ENCODE data around the gene PSAPL1. TPM values are rescaled to one million over a fixed set of nuclear protein-coding genes. Genes with fewer than 3 reads are reported as not detected.

PSAPL1 gene
- total RNA-seq, 1 experiment from 2014 or later: not detected

- peaks cover 3% of the 10 kb centered on the region for H3K27me3 ChIP-seq (replicated peaks; ENCODE audit: insufficient read depth, low read depth, low read length, poor library complexity)
- intact Hi-C loops (cut with micrococcal nuclease; ENCODE audit: unreplicated experiment): no loop called here
- H3K4me3 ChIP-seq (ENCODE audit: low read depth, low read length, poor library complexity, severe bottlenecking): no peak overlapping the region
- H3K4me1 ChIP-seq (ENCODE audit: insufficient read depth, low read length, poor library complexity, severe bottlenecking): no peaks in the 10 kb centered on the region
- H3K9me3 ChIP-seq (ENCODE audit: low read depth, low read length, poor library complexity, severe bottlenecking): no peaks in the 10 kb centered on the region
- DNase-seq (ENCODE audit: low spot score): no peak
- no peaks in the 10 kb centered on the region for H3K36me3 ChIP-seq (ENCODE audit: insufficient read depth, low read length, poor library complexity, severe bottlenecking)
- H3K27ac ChIP-seq (ENCODE audit: low read depth, low read length, poor library complexity, severe bottlenecking): no peak overlapping the region
- CTCF ChIA-PET: no interaction called here
- BruUV-seq (replicated peaks): no TSS peak
- POLR2A ChIA-PET (ENCODE audit: low non-redundant PET): no interaction called here
- no peak for TF ChIP-seq EZH2 (IDR thresholded peaks at IDR 0.05; ENCODE audit: borderline replicate concordance, low read depth, low read length, poor library complexity, severe bottlenecking)
- TF ChIP-seq CTCF (conservative IDR thresholded peaks at IDR 0.05; ENCODE audit: low read depth, low read length): no peak
Measured at GRCh38 chr4:7450775-7451433, 16.2 kb upstream of the PSAPL1 start.

GRCh38 chr4:7448036-7448435 is 13.3 kb upstream of the PSAPL1 start:
- no peak for TF ChIP-seq CTCF (conservative IDR thresholded peaks at IDR 0.05; ENCODE audit: low read depth, low read length)
- TF ChIP-seq EZH2 (IDR thresholded peaks at IDR 0.05; ENCODE audit: borderline replicate concordance, low read depth, low read length, poor library complexity, severe bottlenecking): no peak

GRCh38 chr4:7447236-7447635 is 12.5 kb upstream of the PSAPL1 start:
- Histone ChIP-seq H3K4me1 (ENCODE audit: insufficient read depth, low read length, poor library complexity, severe bottlenecking) (no peaks in the 10 kb centered on the region), H3K27me3 (replicated peaks; ENCODE audit: insufficient read depth, low read depth, low read length, poor library complexity) (peaks cover 3% of the 10 kb centered on the region), H3K27ac (ENCODE audit: low read depth, low read length, poor library complexity, severe bottlenecking) (no peak overlapping the region), H3K4me3 (ENCODE audit: low read depth, low read length, poor library complexity, severe bottlenecking) (no peak overlapping the region), H3K36me3 (ENCODE audit: insufficient read depth, low read length, poor library complexity, severe bottlenecking) (no peaks in the 10 kb centered on the region), H3K9me3 (ENCODE audit: low read depth, low read length, poor library complexity, severe bottlenecking) (no peaks in the 10 kb centered on the region)
- POLR2A ChIA-PET (ENCODE audit: low non-redundant PET): no interaction called here
- TF ChIP-seq EZH2 (IDR thresholded peaks at IDR 0.05; ENCODE audit: borderline replicate concordance, low read depth, low read length, poor library complexity, severe bottlenecking): no peak
- no peak for TF ChIP-seq CTCF (conservative IDR thresholded peaks at IDR 0.05; ENCODE audit: low read depth, low read length)
- DNase-seq (ENCODE audit: low spot score): no peak
- no TSS peak for BruUV-seq (replicated peaks)
- intact Hi-C loops (cut with micrococcal nuclease; ENCODE audit: unreplicated experiment): no loop called here
- CTCF ChIA-PET: no interaction called here

More at GRCh38 chr4:7448036-7448435, 13.3 kb upstream of the PSAPL1 start:
- CTCF ChIA-PET: no interaction called here
- Histone ChIP-seq H3K36me3 (ENCODE audit: insufficient read depth, low read length, poor library complexity, severe bottlenecking) (no peaks in the 10 kb centered on the region), H3K27me3 (replicated peaks; ENCODE audit: insufficient read depth, low read depth, low read length, poor library complexity) (peaks cover 3% of the 10 kb centered on the region), H3K4me1 (ENCODE audit: insufficient read depth, low read length, poor library complexity, severe bottlenecking) (no peaks in the 10 kb centered on the region), H3K4me3 (ENCODE audit: low read depth, low read length, poor library complexity, severe bottlenecking) (no peak overlapping the region), H3K27ac (ENCODE audit: low read depth, low read length, poor library complexity, severe bottlenecking) (no peak overlapping the region), H3K9me3 (ENCODE audit: low read depth, low read length, poor library complexity, severe bottlenecking) (no peaks in the 10 kb centered on the region)
- intact Hi-C loops (cut with micrococcal nuclease; ENCODE audit: unreplicated experiment): no loop called here
- POLR2A ChIA-PET (ENCODE audit: low non-redundant PET): no interaction called here
- no peak for DNase-seq (ENCODE audit: low spot score)
- BruUV-seq (replicated peaks): no TSS peak
